Nephron (organoid): Measurements from ENCODE around the gene KDM6A.
A peak's percentile ranks its signal among the peaks of the same experiment; 100 is the strongest.
"Not testable (repeated sequence)": the region's sequence is repeated elsewhere in the genome, so short reads cannot be mapped to it uniquely, and the experiment has no call there.

Experiments used
- H3K27ac Mint-ChIP-seq, 3 experiments: 2 replicates each; pipeline ENCODE4 v1.8.0; 2020; ENCODE audit warnings: mixed read lengths in 3 of 3, mild to moderate bottlenecking in 2 of 3, moderate library complexity in 1 of 3
- H3K27me3 Mint-ChIP-seq: 2 replicates; pipeline ENCODE4 v1.8.0; 2021; ENCODE audit warnings: low read depth, mild to moderate bottlenecking, moderate library complexity, mixed read lengths
- H3K36me3 Mint-ChIP-seq: 2 replicates; pipeline ENCODE4 v1.8.0; 2020; ENCODE audit warnings: low read depth, mixed read lengths
- H3K4me1 Mint-ChIP-seq: 2 replicates; pipeline ENCODE4 v1.8.0; 2020; ENCODE audit warnings: mixed read lengths
- H3K4me3 Mint-ChIP-seq, 3 experiments: 2 replicates each; pipeline ENCODE4 v1.8.0; 2020; ENCODE audit warnings: mild to moderate bottlenecking in 3 of 3, mixed read lengths in 3 of 3, moderate library complexity in 2 of 3
- H3K9me3 Mint-ChIP-seq: 2 replicates; pipeline ENCODE4 v1.8.0; 2020; ENCODE audit warnings: mixed read lengths
- CTCF ChIP-seq, 3 experiments: fragments of 200-600 bp; sonication (generic); IDR thresholded peaks; one replicate each; pipeline ENCODE4 v1.5.0; 2021; ENCODE audit warnings: antibody characterized with exemption in 3 of 3; ENCODE audit not compliant: unreplicated experiment in 3 of 3

Gene KDM6A

GRCh38 chrX:44904542-44905115 lies 31.6 kb downstream of the KDM6A start:
- Mint-ChIP-seq H3K4me1 (no peaks in the 10 kb centered on the region), H3K36me3 (peaks cover 46% of the 10 kb centered on the region), H3K27me3 (no peaks in the 10 kb centered on the region), H3K27ac (no peak overlapping the region), H3K9me3 (peaks cover 41% of the 10 kb centered on the region), H3K4me3 (no peak overlapping the region)
- TF ChIP-seq CTCF (IDR thresholded peaks at IDR 0.05; ENCODE audit: unreplicated experiment in 3 of 3), result no peak

GRCh38 chrX:44906041-44906440 lies 33.1 kb downstream of the KDM6A start:
- no peaks in the 10 kb centered on the region for H3K27me3 Mint-ChIP-seq
- H3K9me3 Mint-ChIP-seq, result peaks cover 38% of the 10 kb centered on the region
- no peaks in the 10 kb centered on the region for H3K4me1 Mint-ChIP-seq
- peaks cover 46% of the 10 kb centered on the region for H3K36me3 Mint-ChIP-seq
- TF ChIP-seq CTCF (IDR thresholded peaks at IDR 0.05; ENCODE audit: unreplicated experiment in 3 of 3), result no peak
- no peak overlapping the region for H3K4me3 Mint-ChIP-seq
- no peak overlapping the region for H3K27ac Mint-ChIP-seq

GRCh38 chrX:44906542-44906941 lies 33.6 kb downstream of the KDM6A start:
- H3K9me3 Mint-ChIP-seq, result peaks cover 36% of the 10 kb centered on the region
- H3K36me3 Mint-ChIP-seq, result peaks cover 43% of the 10 kb centered on the region
- no peak for TF ChIP-seq CTCF (IDR thresholded peaks at IDR 0.05; ENCODE audit: unreplicated experiment in 3 of 3)
- no peaks in the 10 kb centered on the region for H3K4me1 Mint-ChIP-seq
- no peaks in the 10 kb centered on the region for H3K27me3 Mint-ChIP-seq
- H3K4me3 Mint-ChIP-seq, result no peak overlapping the region
- H3K27ac Mint-ChIP-seq, result no peak overlapping the region

- H3K4me1 Mint-ChIP-seq, result no peaks in the 10 kb centered on the region
- H3K4me3 Mint-ChIP-seq, result no peak overlapping the region
- H3K9me3 Mint-ChIP-seq, result peaks cover 38% of the 10 kb centered on the region
- peaks cover 47% of the 10 kb centered on the region for H3K36me3 Mint-ChIP-seq
- no peaks in the 10 kb centered on the region for H3K27me3 Mint-ChIP-seq
- H3K27ac Mint-ChIP-seq, result peak overlapping the region in 1 of 3 experiments; percentile 36
- TF ChIP-seq CTCF (IDR thresholded peaks at IDR 0.05; ENCODE audit: unreplicated experiment in 3 of 3), result no peak
Measured at GRCh38 chrX:44908153-44908552, 35.2 kb downstream of the KDM6A start.

GRCh38 chrX:44908827-44909226 lies 35.8 kb downstream of the KDM6A start:
- no peak for TF ChIP-seq CTCF (IDR thresholded peaks at IDR 0.05; ENCODE audit: unreplicated experiment in 3 of 3)
- H3K4me3 Mint-ChIP-seq, result no peak overlapping the region
- peaks cover 35% of the 10 kb centered on the region for H3K9me3 Mint-ChIP-seq
- peaks cover 43% of the 10 kb centered on the region for H3K36me3 Mint-ChIP-seq
- no peaks in the 10 kb centered on the region for H3K27me3 Mint-ChIP-seq
- no peaks in the 10 kb centered on the region for H3K4me1 Mint-ChIP-seq
- no peak overlapping the region for H3K27ac Mint-ChIP-seq

- H3K27me3 Mint-ChIP-seq, H3K4me1 Mint-ChIP-seq, H3K27ac Mint-ChIP-seq, H3K4me3 Mint-ChIP-seq: not testable (repeated sequence)
- H3K36me3 Mint-ChIP-seq, result peaks cover 41% of the 10 kb centered on the region
- peaks cover 30% of the 10 kb centered on the region for H3K9me3 Mint-ChIP-seq
Measured at GRCh38 chrX:44910508-44910907, 37.5 kb downstream of the KDM6A start.

GRCh38 chrX:44911074-44911600 lies 38.1 kb downstream of the KDM6A start:
- H3K4me3 Mint-ChIP-seq, H3K27ac Mint-ChIP-seq, H3K4me1 Mint-ChIP-seq, H3K27me3 Mint-ChIP-seq: not testable (repeated sequence)
- H3K36me3 Mint-ChIP-seq, result peaks cover 41% of the 10 kb centered on the region
- peaks cover 30% of the 10 kb centered on the region for H3K9me3 Mint-ChIP-seq
